GM18867 (cell line): ENCODE measurements around the gene CDCA3.

ENCODE experiments used
- ATAC-seq: cut with Tn5 transposase; IDR thresholded peaks from one replicate; pipeline ENCODE4 v1.9.1; 2021; ENCODE audit warnings: mild to moderate bottlenecking, moderate library complexity; ENCODE audit not compliant: unreplicated experiment

CDCA3 gene

DNA sequence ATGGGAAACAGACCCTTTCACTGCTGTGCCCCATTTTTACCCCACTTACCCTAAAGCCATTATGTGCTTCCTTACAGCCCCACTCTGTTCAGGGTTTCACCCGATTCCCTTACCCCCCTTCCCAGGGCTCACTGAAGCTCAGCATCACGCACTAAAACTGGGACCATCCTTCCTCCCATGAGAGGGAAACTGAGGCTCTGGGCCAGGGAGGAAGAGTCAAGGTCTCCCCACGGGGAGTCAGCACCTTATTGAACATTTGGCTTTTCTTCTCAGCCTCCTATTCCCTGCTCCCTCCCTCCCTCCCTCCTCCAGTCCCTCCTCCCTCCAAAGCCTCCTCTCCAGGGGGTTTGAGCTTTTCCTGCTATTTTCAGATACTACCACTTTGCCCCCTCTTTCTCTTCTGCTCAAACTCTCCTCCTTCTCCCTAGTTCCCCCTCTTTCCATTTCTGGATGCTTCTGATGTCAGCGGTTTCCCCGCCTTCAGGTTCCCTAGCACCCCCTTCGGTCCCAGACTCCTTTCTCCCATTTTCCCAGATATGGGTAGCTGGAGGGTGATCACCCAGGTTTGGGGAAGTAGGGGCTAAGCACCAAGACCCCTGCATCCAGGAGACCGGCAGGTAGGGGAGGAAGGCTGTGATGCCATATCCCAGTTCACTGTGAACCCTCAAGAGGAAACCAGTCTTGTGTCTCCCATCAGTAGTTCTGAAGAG, 28.5 kb downstream of the CDCA3 start:
- no peak for ATAC-seq

DNA sequence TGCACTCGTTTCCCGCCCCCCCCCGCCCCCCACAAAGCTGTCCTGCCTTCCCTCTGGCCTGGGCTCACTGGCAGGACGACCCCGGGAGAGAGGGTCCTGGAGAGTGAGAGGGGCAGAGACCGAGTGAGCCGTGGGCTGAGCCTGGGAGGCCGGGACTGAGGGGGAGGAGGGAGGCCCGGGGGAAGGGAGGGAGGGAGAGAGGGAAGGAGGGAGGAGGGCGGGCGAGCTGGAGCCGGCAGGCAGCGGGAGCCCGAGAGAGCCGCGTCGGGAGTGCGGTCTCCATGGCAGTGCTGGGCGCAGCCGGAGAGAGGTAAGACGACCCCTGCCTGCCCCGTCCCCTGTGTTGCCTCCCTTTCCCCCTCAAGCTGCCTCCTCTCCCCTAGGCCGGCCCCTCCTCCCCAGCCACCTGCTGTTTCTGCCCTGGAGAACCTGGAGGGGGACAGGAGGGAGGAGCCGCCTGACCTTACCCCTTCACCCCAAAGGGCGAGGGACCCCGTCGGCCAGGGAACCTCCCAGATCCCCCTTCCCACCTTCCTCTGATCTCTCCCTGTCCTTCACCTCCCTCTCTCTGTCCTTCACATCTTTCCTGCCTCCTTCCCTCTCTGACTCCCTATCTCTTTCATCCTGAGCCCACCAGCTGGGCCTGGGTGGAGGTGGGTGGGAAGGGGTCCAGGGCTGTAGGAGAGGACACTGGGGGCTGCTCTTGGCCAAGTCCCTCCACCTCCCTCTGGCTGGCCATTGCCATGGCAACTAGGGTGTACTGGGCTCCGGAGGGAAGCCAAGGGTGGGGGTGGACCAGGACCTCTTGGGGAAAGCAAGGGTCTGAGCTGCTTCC, 29.3 kb downstream of the CDCA3 start, which contains the start of gene GPR162:
Gene GPR162 (plus strand): TSS at position 231 of the 835 bp plus-strand sequence. CDS start 2,078 bp downstream, outside the sequence.
- ATAC-seq: no peak

DNA sequence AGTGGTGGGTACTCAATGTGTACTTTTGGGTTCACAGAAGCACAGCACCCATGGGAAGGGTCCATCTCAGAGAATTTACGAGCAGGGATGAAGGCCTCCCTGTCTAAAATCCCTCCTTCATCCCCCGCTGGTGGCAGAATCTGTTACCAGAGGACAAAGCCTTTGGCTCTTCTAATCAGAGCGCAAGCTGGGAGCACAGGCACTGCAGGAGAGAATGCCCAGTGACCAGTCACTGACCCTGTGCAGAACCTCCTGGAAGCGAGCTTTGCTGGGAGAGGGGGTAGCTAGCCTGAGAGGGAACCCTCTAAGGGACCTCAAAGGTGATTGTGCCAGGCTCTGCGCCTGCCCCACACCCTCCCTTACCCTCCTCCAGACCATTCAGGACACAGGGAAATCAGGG, 30.9 kb downstream of the CDCA3 start:
- no peak for ATAC-seq

DNA sequence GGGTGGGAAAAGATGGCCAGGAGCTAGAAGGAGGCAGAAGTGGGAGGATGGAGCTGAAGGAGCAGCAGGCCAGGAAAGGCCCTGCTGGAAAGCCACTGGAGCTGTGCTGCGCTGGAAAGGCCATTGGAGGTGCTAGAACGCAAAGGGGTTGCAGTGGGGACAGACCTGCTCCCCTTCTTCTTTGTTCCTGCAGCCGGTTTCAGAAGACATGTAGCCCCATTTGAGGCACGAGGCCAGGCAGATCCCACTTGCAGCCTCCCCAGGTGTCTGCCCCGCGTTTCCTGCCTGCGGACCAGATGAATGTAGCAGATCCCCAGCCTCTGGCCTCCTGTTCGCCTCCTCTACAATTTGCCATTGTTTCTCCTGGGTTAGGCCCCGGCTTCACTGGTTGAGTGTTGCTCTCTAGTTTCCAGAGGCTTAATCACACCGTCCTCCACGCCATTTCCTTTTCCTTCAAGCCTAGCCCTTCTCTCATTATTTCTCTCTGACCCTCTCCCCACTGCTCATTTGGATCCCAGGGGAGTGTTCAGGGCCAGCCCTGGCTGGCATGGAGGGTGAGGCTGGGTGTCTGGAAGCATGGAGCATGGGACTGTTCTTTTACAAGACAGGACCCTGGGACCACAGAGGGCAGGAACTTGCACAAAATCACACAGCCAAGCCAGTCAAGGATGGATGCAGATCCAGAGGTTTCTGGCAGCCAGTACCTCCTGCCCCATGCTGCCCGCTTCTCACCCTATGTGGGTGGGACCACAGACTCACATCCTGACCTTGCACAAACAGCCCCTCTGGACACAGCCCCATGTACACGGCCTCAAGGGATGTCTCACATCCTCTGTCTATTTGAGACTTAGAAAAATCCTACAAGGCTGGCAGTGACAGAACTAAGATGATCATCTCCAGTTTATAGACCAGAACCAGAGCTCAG, 31.7 kb downstream of the CDCA3 start:
- no peak for ATAC-seq

DNA sequence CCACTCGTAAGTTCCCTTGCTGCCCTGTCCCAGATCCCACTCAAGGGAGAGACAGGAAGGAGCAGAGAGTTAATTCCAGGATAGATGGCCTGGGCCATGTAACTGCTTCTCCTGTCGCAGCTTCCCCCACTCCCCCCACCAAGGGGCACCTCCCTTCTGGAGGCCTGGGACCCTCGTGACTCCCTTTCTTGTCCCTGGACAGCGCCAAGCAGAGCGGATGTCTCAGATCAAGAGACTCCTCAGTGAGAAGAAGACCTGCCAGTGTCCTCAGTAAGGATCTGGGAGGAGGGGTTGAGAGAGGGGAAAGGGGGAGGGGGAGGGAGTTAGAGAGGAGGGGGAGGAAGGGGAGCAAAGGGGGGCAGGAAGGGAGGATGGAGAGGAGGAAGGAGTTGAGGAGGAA, 32.4 kb downstream of the CDCA3 start:
- no peak for ATAC-seq

DNA sequence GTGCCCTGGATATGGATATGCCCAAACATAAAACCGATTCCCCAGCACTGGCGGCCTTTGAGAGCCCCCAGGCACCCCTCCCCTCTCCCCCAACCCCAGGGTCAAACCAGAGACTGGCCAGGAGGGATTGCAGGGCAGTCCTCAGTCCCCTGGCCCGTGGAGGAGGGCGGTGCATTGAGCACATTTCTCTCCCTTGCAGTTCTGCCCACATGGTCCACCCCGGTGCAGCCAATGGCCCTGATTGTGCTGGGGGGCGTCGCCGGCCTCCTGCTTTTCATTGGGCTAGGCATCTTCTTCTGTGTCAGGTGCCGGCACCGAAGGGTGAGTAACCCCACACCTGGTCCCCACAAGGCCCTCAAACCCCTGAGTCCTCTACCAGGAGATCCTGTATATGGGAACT, 32.9 kb downstream of the CDCA3 start:
- ATAC-seq: no peak

DNA sequence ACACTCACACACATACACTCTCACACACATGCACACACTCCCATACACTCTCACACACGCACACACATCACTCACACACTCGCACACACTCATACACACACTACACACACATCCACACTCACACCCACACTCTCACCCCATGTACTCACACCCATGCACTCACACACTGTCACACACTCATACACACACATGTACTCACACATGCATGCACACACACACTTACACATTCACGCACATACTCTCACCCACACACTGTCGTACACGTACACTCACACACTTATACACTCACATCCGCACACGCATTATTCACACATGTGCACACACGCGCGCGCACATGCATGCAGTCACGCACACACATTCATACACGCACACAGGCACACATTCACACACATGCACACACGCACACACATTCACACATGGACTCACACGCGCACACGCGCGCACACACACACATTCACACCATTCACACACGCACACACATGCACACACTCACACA, 33.4 kb downstream of the CDCA3 start:
- no peak for ATAC-seq

DNA sequence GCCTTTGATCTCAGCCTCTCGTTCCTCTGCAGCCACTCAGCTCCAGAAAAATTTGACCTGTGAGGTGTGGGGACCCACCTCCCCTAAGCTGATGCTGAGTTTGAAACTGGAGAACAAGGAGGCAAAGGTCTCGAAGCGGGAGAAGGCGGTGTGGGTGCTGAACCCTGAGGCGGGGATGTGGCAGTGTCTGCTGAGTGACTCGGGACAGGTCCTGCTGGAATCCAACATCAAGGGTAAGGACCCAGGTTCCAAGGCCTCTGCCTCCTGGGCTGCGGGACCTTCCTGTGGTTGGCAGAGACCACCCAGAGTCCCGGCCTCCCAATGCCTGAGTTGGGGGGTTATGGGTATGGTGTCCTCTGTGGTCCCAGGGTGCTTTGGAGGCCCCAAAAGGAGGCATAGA, 34.0 kb downstream of the CDCA3 start:
- ATAC-seq: no peak

DNA sequence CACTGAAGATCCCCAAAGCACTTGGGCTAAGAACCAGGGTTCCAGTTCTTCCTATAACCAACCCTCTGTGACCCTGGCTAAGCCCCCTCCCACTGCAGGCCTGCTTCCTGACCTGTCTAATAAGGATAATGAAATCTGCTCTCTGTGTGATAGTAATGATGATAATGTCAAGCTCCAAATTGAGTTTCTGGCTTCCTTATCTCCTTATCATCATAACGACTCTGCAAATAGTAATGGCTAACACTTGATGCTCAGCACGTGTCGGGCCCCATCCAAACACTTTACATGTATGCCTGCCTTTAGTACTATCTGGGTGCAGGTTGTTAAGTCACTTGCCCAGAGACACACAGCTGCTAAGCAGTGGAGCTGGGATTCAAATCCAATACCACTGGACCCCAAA, 34.5 kb downstream of the CDCA3 start:
- no peak for ATAC-seq

DNA sequence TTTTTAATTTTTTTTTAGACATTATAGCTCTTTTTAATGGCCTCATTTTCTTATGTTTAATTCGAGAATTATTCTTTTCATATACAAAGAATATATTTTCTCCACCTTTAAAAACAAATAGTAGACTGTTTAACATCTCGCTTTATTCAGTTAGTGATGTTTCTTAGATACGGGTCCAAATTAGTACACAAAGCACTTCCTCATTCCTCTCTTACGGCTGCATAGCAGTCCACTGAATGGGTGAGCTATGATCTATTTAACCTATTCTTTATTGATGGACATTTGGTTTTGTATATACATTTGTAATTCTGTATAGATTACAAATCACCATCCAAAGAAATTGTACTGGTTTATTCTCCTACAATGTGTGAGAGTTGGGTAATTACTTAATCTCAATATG, 37.7 kb downstream of the CDCA3 start:
- no peak for ATAC-seq

DNA sequence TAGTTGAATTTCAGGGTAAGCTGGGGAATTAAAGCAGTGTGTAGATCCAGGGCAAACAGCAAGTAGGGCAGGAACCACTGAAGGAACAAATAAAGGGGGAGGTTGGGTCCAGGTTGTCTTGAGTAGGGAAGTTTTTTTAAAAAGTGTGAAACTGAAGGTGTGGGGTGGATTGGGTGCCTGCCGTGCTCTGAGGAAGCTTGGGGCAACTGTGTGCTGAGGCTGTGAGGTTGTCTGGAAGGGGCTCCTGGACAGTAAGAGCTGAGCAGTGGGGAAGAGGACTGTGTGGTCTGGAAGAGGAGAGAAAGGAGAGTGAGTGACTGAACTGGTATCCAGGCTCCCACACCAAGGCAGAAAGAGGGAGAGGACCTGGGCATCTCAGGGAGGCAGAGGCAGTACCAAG, 40.3 kb downstream of the CDCA3 start:
- ATAC-seq: no peak

DNA sequence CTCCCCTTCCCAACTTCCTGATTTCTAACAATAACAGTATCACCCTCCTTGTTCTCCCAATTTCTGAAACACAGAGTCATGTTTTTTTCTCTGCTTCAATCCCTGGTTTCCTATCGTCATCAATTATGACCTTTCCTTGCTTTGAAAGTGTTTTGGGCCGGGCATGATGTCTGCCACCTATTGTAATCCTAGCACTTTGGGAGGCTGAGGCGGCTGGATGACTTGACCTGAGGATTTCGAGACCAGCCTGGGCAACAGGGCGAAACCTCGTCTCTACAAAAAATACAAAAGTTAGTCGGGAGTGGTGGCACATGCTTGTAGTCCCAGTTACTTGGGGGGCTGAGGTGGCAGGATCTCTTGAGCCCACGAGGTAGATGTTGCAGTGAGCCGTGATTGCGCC, 42.0 kb downstream of the CDCA3 start:
- no peak for ATAC-seq

DNA sequence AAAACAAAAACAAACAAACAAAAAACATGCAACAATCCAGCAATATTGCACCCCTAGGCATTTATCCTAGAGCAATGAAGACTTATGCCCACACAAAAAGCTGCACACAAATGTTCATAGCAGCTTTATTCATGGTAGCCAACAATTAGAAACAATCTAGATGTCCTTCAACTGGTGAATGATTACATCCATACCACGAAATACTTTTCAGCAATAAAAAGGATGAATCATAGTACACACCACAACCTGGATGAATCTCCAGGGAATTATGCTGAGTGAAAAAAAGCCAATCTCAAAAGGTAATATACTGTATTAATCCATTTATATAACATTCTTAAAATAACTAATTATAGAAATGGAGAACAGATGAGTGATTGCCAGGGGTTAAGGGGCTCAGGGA, 43.9 kb downstream of the CDCA3 start:
- no peak for ATAC-seq

DNA sequence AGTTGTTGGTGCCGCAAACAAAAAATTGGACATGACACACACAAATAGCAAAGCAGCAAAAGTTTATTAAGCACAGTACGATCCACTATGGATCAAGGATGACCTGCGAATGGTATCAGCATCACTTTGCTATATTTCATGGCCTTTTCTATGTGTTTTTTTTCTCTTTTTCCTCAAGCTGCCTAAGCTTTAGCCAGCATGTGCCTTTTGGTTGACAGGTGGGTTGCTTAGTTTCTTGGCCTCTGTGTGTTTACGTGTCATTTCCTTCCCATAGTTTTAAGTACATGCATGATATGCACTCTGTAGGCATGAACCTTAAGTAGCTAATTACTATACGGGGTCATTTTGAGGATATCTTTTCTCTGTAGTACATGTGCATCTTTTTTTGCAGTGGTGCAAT, 51.9 kb downstream of the CDCA3 start:
- no peak for ATAC-seq
